Mucosa of stomach (tissue), 1 donor: Measurements from ENCODE around the gene ANAPC2.
"Not testable (repeated sequence)": the region's sequence is repeated elsewhere in the genome, so short reads cannot be mapped to it uniquely, and the experiment has no call there.

ENCODE experiments used
- H3K27me3 ChIP-seq: one replicate; pipeline ENCODE4 v1.7.0; 2013; ENCODE audit warnings: mild to moderate bottlenecking, low read length; ENCODE audit not compliant: control insufficient read depth, insufficient read depth
- H3K36me3 ChIP-seq: one replicate; pipeline ENCODE4 v1.7.0; 2013; ENCODE audit warnings: low read length; ENCODE audit not compliant: control insufficient read depth, insufficient read depth
- H3K4me1 ChIP-seq: one replicate; pipeline ENCODE4 v1.7.0; 2013; ENCODE audit warnings: mild to moderate bottlenecking, low read length; ENCODE audit not compliant: control insufficient read depth, insufficient read depth
- H3K4me3 ChIP-seq: one replicate; pipeline ENCODE4 v1.7.0; 2013; ENCODE audit warnings: low read length
- H3K9ac ChIP-seq: one replicate; pipeline ENCODE4 v1.7.0; 2013; ENCODE audit warnings: mild to moderate bottlenecking, low read length, moderate library complexity
- H3K9me3 ChIP-seq: one replicate; pipeline ENCODE4 v1.7.0; 2013; ENCODE audit warnings: mild to moderate bottlenecking, low read length, moderate library complexity; ENCODE audit not compliant: control insufficient read depth
- donor health status: Pancreatic carcinoma.

The ANAPC2 gene

DNA sequence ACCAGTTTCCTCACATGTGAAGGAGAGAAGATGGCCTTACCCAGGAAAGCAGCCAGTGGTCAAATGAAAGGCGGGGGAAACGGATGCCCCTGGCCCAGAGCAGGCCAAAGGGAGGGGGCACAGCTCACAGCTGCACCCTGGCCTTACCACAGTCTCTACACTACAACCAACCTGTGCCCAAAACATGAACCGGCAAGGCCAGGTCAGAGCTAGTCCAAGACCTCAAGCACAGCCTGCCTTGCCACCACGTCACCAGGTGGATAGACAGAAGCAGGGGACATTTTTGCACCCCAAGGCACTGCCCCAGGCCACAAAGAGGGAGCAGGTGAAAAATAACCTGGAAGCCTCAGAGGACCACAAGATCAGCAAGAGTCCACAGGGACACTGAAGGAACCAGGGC is 44.9 kb downstream of the ANAPC2 start:
- Histone ChIP-seq H3K4me1 (no peaks in the 10 kb centered on the region), H3K27me3 (peaks cover 65% of the 10 kb centered on the region), H3K9me3 (no peaks in the 10 kb centered on the region), H3K9ac (no peak overlapping the region), H3K4me3 (no peak overlapping the region), H3K36me3 (no peaks in the 10 kb centered on the region)

DNA sequence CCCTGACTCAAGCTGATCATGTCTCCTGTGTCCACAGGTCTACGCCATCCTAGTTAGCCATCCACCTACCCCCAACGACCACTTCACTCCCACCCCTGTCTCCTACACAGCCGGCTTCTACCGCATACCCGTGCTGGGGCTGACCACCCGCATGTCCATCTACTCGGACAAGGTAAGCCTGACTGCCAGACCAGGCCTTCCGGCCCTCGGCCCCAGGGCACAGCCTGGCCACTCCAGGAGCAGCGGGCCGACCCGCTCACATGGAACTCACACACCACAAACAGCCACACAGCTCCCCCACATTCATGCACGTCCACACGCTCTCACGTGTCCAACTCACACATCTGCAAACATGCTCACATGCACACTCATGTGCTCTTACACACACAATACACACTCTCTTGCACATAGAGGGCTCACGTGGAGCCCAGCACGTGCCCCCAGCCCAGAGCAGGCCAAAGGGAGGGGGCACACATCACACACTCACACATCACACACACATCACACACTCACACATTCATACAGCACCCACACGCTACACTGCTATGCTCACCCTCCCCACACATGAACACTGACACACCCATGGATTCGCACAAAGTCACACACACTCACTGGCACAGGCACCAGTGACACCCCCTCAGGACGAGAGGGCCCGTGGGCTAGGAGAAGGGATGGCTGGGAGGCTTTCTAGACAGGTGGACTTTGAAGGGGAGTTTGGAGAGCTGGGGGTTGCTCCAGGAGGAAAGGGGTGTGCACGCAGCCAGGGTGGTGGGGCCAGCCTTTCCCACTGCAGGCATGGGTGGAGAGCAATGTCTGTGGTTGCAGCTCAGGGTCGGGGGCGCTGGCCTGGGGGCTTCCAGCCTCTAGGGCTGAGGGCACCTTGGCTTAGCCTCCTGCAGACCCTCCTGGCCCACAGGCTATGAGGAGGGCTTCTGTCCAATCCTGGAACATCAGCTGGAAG is 46.1 kb downstream of the ANAPC2 start:
- H3K9ac ChIP-seq: no peak overlapping the region
- no peaks in the 10 kb centered on the region for H3K9me3 ChIP-seq
- peaks cover 69% of the 10 kb centered on the region for H3K27me3 ChIP-seq
- H3K4me3 ChIP-seq: no peak overlapping the region
- no peaks in the 10 kb centered on the region for H3K36me3 ChIP-seq
- no peaks in the 10 kb centered on the region for H3K4me1 ChIP-seq

DNA sequence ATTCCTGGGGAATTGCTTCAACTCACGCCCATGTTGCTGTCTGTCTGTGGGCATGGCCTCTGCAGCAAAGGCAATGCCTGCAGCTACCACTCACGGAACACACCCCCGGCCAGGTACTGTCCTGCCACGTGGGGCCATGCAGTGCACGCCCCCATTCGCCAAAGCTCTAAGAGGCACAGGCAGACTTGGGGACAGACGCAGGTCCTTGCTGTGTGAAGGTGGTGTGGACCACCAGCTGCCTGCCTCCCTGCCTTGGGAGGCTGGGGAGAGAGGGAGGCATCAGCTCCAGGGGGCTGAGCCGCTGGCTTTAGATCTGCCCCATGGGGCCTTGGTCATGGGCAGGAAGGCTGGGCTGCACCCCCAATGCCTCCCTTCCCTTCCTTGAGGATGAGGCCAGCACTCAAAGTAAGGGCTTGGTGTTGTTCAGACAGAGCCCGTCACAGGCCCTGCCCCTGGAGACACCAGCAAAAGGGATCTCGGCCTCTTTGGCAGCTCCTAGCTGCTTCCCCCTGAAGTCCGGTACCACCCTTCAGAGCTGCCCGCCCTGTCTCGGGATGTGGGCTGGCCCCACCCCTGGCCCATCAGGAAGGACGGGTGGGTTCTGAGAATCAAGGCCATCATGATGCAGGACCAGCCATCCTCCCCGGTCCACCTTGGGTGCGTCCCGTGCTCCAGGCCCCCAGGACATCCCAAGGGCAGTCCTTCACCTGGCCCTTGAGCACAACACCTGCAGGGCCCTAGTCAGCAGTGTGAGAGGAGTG is 47.1 kb downstream of the ANAPC2 start:
- H3K27me3 ChIP-seq: peaks cover 71% of the 10 kb centered on the region

GRCh38 chr9:137140151-137141012 is 48.0 kb downstream of the ANAPC2 start:
- H3K4me1 ChIP-seq: no peaks in the 10 kb centered on the region
- H3K4me3 ChIP-seq: no peak overlapping the region

More for the DNA sequence above, 47.1 kb downstream of the ANAPC2 start:
- Histone ChIP-seq H3K4me1 (no peaks in the 10 kb centered on the region), H3K36me3 (no peaks in the 10 kb centered on the region), H3K4me3 (no peak overlapping the region), H3K9ac (no peak overlapping the region), H3K9me3 (no peaks in the 10 kb centered on the region)

GRCh38 chr9:137139468-137140150 is 48.8 kb downstream of the ANAPC2 start:
- Histone ChIP-seq H3K4me1 (no peaks in the 10 kb centered on the region), H3K9ac (no peak overlapping the region), H3K36me3 (no peaks in the 10 kb centered on the region), H3K9me3 (no peaks in the 10 kb centered on the region), H3K27me3 (peaks cover 76% of the 10 kb centered on the region), H3K4me3 (no peak overlapping the region)

More at GRCh38 chr9:137140151-137141012, 48.0 kb downstream of the ANAPC2 start:
- H3K9ac ChIP-seq: no peak overlapping the region
- no peaks in the 10 kb centered on the region for H3K9me3 ChIP-seq
- H3K36me3 ChIP-seq: no peaks in the 10 kb centered on the region
- peaks cover 76% of the 10 kb centered on the region for H3K27me3 ChIP-seq

- Histone ChIP-seq H3K9me3 (no peaks in the 10 kb centered on the region), H3K4me3 (no peak within 1 kb of the TSS), H3K27me3 (peaks cover 74% of the 10 kb centered on the region), H3K9ac (no peak within 1 kb of the TSS), H3K4me1 (no peaks in the 10 kb centered on the region), H3K36me3 (no peaks in the 10 kb centered on the region)
These were observed 49.5 kb downstream of the ANAPC2 start, which contains the start of gene GRIN1 for GRCh38 chr9:137138722-137139467. GRIN1 (plus strand) TSS chr9:137139154; CDS start chr9:137139487, 333 bp downstream.

DNA sequence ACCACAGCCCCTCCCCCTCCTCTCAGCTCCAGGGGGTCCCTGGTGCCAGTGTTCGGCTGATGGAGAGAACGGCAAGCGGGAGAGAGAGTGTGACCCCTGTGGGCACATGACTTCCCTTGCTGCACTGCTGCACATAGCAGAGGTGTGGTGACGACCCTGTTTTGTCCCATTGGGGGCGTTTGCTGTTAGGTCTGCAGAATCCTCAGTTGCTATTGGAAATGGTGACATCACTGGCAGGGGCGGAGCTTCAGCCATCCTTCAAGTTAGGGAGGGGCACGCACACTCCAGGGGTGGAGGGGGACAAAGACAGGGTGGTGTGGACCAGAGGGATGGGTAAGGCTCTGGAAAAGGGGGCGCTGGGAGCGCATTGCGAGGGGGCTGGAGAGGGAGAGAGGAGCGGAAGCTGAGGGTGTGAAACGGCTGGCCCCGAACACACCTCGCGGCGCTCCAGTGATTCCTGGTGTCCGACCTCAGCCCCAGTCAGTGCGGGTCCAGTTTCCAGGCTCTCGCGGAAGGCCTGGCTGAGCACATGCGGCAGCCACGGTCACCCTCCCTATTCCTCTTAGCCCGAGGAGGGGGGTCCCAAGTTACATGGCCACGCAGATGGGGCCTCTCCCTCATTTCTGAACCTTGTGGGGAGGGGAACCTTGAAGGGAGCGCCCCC is 50.2 kb downstream of the ANAPC2 start:
- peaks cover 70% of the 10 kb centered on the region for H3K27me3 ChIP-seq
- no peak overlapping the region for H3K9ac ChIP-seq
- no peaks in the 10 kb centered on the region for H3K4me1 ChIP-seq
- H3K36me3 ChIP-seq: no peaks in the 10 kb centered on the region
- no peak overlapping the region for H3K4me3 ChIP-seq
- H3K9me3 ChIP-seq: no peaks in the 10 kb centered on the region

GRCh38 chr9:137136881-137137607 is 51.3 kb downstream of the ANAPC2 start:
- Histone ChIP-seq H3K27me3 (peaks cover 59% of the 10 kb centered on the region), H3K4me3 (no peak overlapping the region), H3K4me1 (no peaks in the 10 kb centered on the region), H3K9ac (no peak overlapping the region), H3K36me3 (no peaks in the 10 kb centered on the region), H3K9me3 (no peaks in the 10 kb centered on the region)

DNA sequence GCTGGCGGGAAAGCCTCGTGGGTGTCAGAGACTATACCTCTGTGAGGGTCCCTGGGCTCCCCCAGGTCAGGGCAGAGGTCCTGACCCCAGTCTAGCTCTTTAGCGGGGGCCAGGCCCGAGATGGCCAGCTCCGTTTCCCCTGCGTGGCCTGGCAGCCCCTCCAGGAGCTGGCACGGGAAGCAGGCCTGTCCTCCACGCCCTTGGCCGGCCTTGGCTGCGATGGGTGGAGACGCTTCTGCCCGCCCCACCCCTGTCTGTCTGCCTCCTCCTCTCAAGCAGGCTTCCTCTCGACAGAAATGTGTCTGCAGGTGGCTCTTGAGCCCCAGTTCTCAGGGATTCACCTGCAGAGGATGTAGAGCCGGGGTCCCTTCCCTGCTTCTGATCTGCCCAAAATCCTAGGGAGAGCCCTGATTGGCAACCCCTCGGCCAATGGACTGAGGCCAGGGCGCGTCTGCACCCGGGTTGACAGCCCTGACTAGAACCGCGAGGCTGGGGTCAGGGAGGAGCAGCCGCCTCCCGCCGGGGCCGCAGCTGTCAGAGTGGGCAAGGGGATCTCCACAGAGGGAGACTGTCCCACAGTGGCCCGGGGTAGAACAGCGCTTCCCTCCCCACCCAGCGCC is 52.0 kb downstream of the ANAPC2 start:
- H3K27me3 ChIP-seq: peaks cover 53% of the 10 kb centered on the region

GRCh38 chr9:137135154-137135553 is 53.2 kb downstream of the ANAPC2 start:
- not testable (repeated sequence) for H3K36me3 ChIP-seq, H3K4me3 ChIP-seq, H3K9ac ChIP-seq, H3K9me3 ChIP-seq, H3K4me1 ChIP-seq
- H3K27me3 ChIP-seq: peaks cover 41% of the 10 kb centered on the region

More for the DNA sequence above, 52.0 kb downstream of the ANAPC2 start:
- no peak overlapping the region for H3K9ac ChIP-seq
- H3K4me1 ChIP-seq: no peaks in the 10 kb centered on the region
- no peaks in the 10 kb centered on the region for H3K36me3 ChIP-seq
- H3K9me3 ChIP-seq: no peaks in the 10 kb centered on the region
- no peak overlapping the region for H3K4me3 ChIP-seq
